A172 (cell line): ENCODE results near the gene DOCK11. TPM values are rescaled to one million over a fixed set of nuclear protein-coding genes. Genes with fewer than 3 reads are reported as not detected.
"Not testable (repeated sequence)": the region's sequence is repeated elsewhere in the genome, so short reads cannot be mapped to it uniquely, and the experiment has no call there.

ENCODE experiments used
- DNase-seq: peaks from one replicate; pipeline ENCODE4 v3.0.0-alpha.2; 2015; ENCODE audit warnings: low spot score
- total RNA-seq: library from RNA; depleted of rRNA; stranded (reverse); fragments of >200 nt; shearing (Covaris generic); gene quantifications from 2 replicates; pipeline ENCODE4 v1.2.3, GENCODE V29; 2014

Gene DOCK11
- total RNA-seq, 1 experiment from 2014 or later, result 26.5 TPM

GRCh38 chrX:118694638-118695037 lies 199.0 kb downstream of the DOCK11 start:
- no peak for DNase-seq

GRCh38 chrX:118698516-118699170 lies 203.0 kb downstream of the DOCK11 start:
- no peak for DNase-seq

GRCh38 chrX:118702741-118703140 lies 207.1 kb downstream of the DOCK11 start:
- DNase-seq, result no peak

GRCh38 chrX:118706681-118707080 lies 211.1 kb downstream of the DOCK11 start:
- no peak for DNase-seq

GRCh38 chrX:118714521-118714920 lies 218.9 kb downstream of the DOCK11 start:
- DNase-seq, result no peak

GRCh38 chrX:118715917-118716316 lies 220.3 kb downstream of the DOCK11 start:
- DNase-seq, result not testable (repeated sequence)

- not testable (repeated sequence) for DNase-seq
Measured at GRCh38 chrX:118716833-118717232, 221.2 kb downstream of the DOCK11 start.

GRCh38 chrX:118717678-118718391 lies 222.2 kb downstream of the DOCK11 start:
- no peak for DNase-seq

GRCh38 chrX:118718737-118719136 lies 223.1 kb downstream of the DOCK11 start:
- no peak for DNase-seq

GRCh38 chrX:118720058-118720707 lies 224.6 kb downstream of the DOCK11 start:
- no peak for DNase-seq

- DNase-seq, result no peak
Measured at GRCh38 chrX:118723376-118723775, 227.8 kb downstream of the DOCK11 start.

- no peak for DNase-seq
Measured at GRCh38 chrX:118724365-118724764, 228.8 kb downstream of the DOCK11 start.

- no peak for DNase-seq
Measured at GRCh38 chrX:118724775-118725174, 229.2 kb downstream of the DOCK11 start.

GRCh38 chrX:118726396-118726795 lies 230.8 kb downstream of the DOCK11 start:
- no peak for DNase-seq

GRCh38 chrX:118726887-118727685 lies 231.5 kb downstream of the DOCK11 start, which contains the start of gene IL13RA1:
IL13RA1 (plus strand) TSS chrX:118727606; CDS start chrX:118727639, 33 bp downstream.
- peak; percentile 56 for DNase-seq

GRCh38 chrX:118727686-118728339 lies 232.2 kb downstream of the DOCK11 start:
- no peak for DNase-seq

GRCh38 chrX:118729042-118729652 lies 233.5 kb downstream of the DOCK11 start:
- DNase-seq, result no peak

- peak; percentile 29 for DNase-seq
Measured at GRCh38 chrX:118730500-118731247, 235.1 kb downstream of the DOCK11 start.

GRCh38 chrX:118732551-118732950 lies 236.9 kb downstream of the DOCK11 start:
- DNase-seq, result not testable (repeated sequence)

GRCh38 chrX:118734909-118735308 lies 239.3 kb downstream of the DOCK11 start:
- DNase-seq, result no peak
